Liver (tissue), 9 donors: ENCODE data around the gene TEDC1. TPM values are rescaled to one million over a fixed set of nuclear protein-coding genes. Genes with fewer than 3 reads are reported as not detected.
"Not testable (repeated sequence)": the region's sequence is repeated elsewhere in the genome, so short reads cannot be mapped to it uniquely, and the experiment has no call there.

ENCODE experiments used
- DNase-seq: peaks from one replicate; pipeline ENCODE4 v3.0.0-alpha.2; 2017; ENCODE audit warnings: low spot score
- H3K27ac ChIP-seq, 2 donors: one replicate each; pipeline ENCODE4 v1.7.0; 2013; ENCODE audit warnings: inconsistent platforms in 2 of 2, low read length in 2 of 2, control low read depth in 1 of 2, low read depth in 1 of 2, mild to moderate bottlenecking in 1 of 2
- H3K27me3 ChIP-seq, 4 donors: one replicate each; pipeline versions ENCODE4 v1.6.1 to v1.7.0; 2013; ENCODE audit warnings: low read length in 3 of 4, inconsistent platforms in 1 of 4, mild to moderate bottlenecking in 1 of 4, moderate library complexity in 1 of 4; ENCODE audit not compliant: control insufficient read depth in 4 of 4, insufficient read depth in 4 of 4
- H3K36me3 ChIP-seq, 4 donors: one replicate each; pipeline versions ENCODE4 v1.6.1 to v1.7.0; 2013; ENCODE audit warnings: low read length in 3 of 4, mild to moderate bottlenecking in 3 of 4, low read depth in 1 of 4, moderate library complexity in 1 of 4; ENCODE audit not compliant: control insufficient read depth in 4 of 4, insufficient read depth in 3 of 4
- H3K4me1 ChIP-seq, 4 donors: one replicate each; pipeline versions ENCODE4 v1.6.1 to v1.7.0; 2013; ENCODE audit warnings: low read length in 3 of 4, mild to moderate bottlenecking in 3 of 4, moderate library complexity in 1 of 4; ENCODE audit not compliant: control insufficient read depth in 4 of 4, insufficient read depth in 4 of 4
- H3K4me3 ChIP-seq, 3 donors: one replicate each; pipeline versions ENCODE4 v1.6.1 to v1.7.0; 2013; ENCODE audit warnings: low read length in 3 of 3, control low read depth in 1 of 3, low read depth in 1 of 3, mild to moderate bottlenecking in 1 of 3
- H3K9ac ChIP-seq, 2 donors: one replicate each; pipeline ENCODE4 v1.7.0; 2013; ENCODE audit warnings: low read length in 2 of 2, mild to moderate bottlenecking in 2 of 2, moderate library complexity in 2 of 2, control low read depth in 1 of 2, low read depth in 1 of 2
- H3K9me3 ChIP-seq, 4 donors: one replicate each; pipeline versions ENCODE4 v1.6.1 to v1.7.0; 2013; ENCODE audit warnings: low read length in 3 of 4; ENCODE audit not compliant: control insufficient read depth in 4 of 4
- EGR1 ChIP-seq, 2 donors: IDR thresholded peaks; 2 replicates each; pipeline ENCODE4 v1.6.1; 2016 to 2018; ENCODE audit warnings: antibody characterized with exemption in 2 of 2, low read depth in 2 of 2
- FOXA2 ChIP-seq: IDR thresholded peaks from 2 replicates; pipeline ENCODE4 v1.6.1; 2016; ENCODE audit warnings: antibody characterized with exemption
- HNF4A ChIP-seq, 2 donors: conservative IDR thresholded peaks; 2 replicates each; pipeline ENCODE4 v1.6.1; 2016; ENCODE audit warnings: antibody characterized with exemption in 2 of 2, mild to moderate bottlenecking in 2 of 2
- HNF4G ChIP-seq: IDR thresholded peaks from 2 replicates; pipeline ENCODE4 v1.6.1; 2016; ENCODE audit warnings: antibody characterized with exemption
- JUND ChIP-seq, 2 donors: IDR thresholded peaks; 2 replicates each; pipeline ENCODE4 v1.6.1; 2016; ENCODE audit warnings: antibody characterized with exemption in 2 of 2
- NR2F2 ChIP-seq: IDR thresholded peaks from 2 replicates; pipeline ENCODE4 v1.6.1; 2016; ENCODE audit warnings: antibody characterized with exemption
- RAD21 ChIP-seq, 2 donors: IDR thresholded peaks; 2 replicates each; pipeline ENCODE4 v1.6.1; 2016; ENCODE audit warnings: antibody characterized with exemption in 2 of 2, mild to moderate bottlenecking in 2 of 2
- RXRA ChIP-seq, 2 donors: IDR thresholded peaks; 2 replicates each; pipeline ENCODE4 v1.6.1; 2017 to 2018; ENCODE audit warnings: antibody characterized with exemption in 2 of 2, mild to moderate bottlenecking in 1 of 2
- TAF1 ChIP-seq: conservative IDR thresholded peaks from 2 replicates; pipeline ENCODE4 v1.6.1; 2016; ENCODE audit warnings: antibody characterized with exemption, mild to moderate bottlenecking
- YY1 ChIP-seq: IDR thresholded peaks from 2 replicates; pipeline ENCODE4 v1.6.1; 2016; ENCODE audit warnings: antibody characterized with exemption, mild to moderate bottlenecking
- WGBS: extraction: QIAGEN DNeasy Blood & Tissue Kit; methylation state at CpG from one replicate; pipeline ENCODE4 v1.1.7; 2013; 5-methylcytosine and 5-hydroxymethylcytosine counted together
- polyA plus RNA-seq, 2 donors: library from polyadenylated mRNA; stranded (reverse) in 1 of 2; unstranded in 1 of 2; fragments of 200-250 nt in 1 of 2; fragments of >200 nt in 1 of 2; fragmentation: Nextera tagmentation in 1 of 2; extraction: Ambion mirVana in 1 of 2; gene quantifications; one replicate each; pipeline versions ENCODE4 v1.2.1 to v1.2.3, GENCODE V29; 2013 to 2015
- total RNA-seq, 2 donors: library from RNA; depleted of rRNA; stranded (reverse); fragments of >200 nt; gene quantifications; one replicate each; pipeline ENCODE4 v1.2.3, GENCODE V29; 2014
- TF ChIP-seq, protein P1 (sequence below): IDR thresholded peaks from 2 replicates; pipeline ENCODE4 v1.6.1; 2016; ENCODE audit warnings: antibody characterized with exemption, mild to moderate bottlenecking
- TF ChIP-seq, protein P2 (sequence below): IDR thresholded peaks from 2 replicates; pipeline ENCODE4 v1.6.1; 2016; ENCODE audit warnings: antibody characterized with exemption
- TF ChIP-seq, protein P3 (sequence below): IDR thresholded peaks from 2 replicates; pipeline ENCODE4 v1.6.1; 2016; ENCODE audit warnings: antibody characterized with exemption
- TF ChIP-seq, protein P4 (sequence below): IDR thresholded peaks from 2 replicates; pipeline ENCODE4 v1.6.1; 2016; ENCODE audit warnings: antibody characterized with exemption
- TF ChIP-seq, protein P5 (sequence below): fragments of 150-350 bp; IDR thresholded peaks from 2 replicates; pipeline ENCODE4 v1.5.1; 2017; ENCODE audit warnings: improper control_type of control experiment, low read depth, low read length; ENCODE audit not compliant: missing input control
- donor health status: healthy.
- donor health status: healthy.
- donor health status: healthy.
- donor health status: healthy.
- donor health status: healthy.

The TEDC1 gene
- total and polyA plus RNA-seq, 4 donors, result 0.97 to 7.5 (median 3.2) TPM

DNA sequence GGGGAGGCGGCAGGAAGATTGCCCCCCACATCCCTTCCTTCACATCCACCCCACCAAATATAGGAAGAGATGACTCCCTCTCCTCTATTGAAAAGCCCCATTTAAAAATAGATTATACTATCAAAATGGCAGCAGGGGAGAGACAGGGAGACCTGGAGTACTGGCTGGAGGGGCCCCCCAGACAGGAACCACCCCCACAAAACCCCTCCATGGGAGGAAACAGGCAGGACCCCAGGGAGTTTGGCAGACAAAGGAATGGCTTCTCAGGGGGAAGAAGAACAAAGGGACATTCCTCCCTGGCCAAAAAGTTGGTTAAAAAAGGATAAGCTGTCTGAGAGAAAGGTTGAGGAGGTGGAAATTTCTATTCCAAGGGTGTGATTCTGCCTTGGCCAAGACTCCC lies 54.6 kb downstream of the TEDC1 start:
- not testable (repeated sequence) for H3K9ac ChIP-seq, H3K4me1 ChIP-seq, H3K9me3 ChIP-seq, H3K27ac ChIP-seq, H3K4me3 ChIP-seq, H3K27me3 ChIP-seq, DNase-seq, H3K36me3 ChIP-seq
- 49% methylated on average over 1 of the region's 1 CpG for WGBS

DNA sequence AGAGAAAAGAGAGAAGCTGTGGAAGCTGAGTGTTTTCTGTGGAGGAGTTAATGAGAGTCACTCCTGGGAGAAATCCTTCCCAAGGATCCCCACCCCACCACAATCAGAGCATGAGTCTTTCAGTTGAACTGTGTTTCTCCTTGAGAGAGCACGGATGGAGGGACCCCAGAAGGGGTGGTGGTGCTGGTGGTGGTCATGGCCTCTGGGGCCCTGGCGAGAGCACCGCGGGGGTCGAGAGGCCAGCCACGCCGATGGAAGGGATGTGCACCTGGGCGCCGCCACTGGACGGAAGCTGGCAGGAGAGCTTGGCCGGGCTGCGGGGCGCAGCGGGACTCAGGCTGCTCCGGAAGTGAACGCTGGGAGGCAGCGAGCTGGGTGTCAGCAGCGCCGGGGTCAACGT lies 55.4 kb downstream of the TEDC1 start:
- H3K4me3 ChIP-seq, H3K27ac ChIP-seq, H3K9ac ChIP-seq, H3K4me1 ChIP-seq, H3K27me3 ChIP-seq, H3K36me3 ChIP-seq, H3K9me3 ChIP-seq, DNase-seq: not testable (repeated sequence)
- WGBS, result 87% methylated on average over 9 of the region's 20 CpGs

DNA sequence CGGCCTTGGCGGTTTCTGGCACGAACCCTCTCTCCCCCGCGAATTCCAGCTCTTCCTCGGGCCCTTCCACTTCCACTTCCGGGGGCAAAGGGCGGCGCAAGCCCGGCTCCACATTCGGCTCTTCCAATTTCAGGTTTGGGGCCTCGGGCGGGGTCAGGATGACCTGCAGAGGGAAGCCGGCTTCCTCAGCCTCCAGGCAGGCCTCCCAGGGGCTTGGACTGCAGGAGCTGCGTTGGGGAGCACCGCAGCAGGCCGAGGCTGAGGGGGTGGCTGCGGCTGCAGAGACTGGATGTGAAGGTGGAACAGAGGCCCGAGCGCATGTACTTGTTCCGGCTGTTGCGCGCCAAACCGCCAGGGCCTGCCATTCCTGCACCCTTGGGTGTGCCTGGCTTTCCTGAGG lies 56.0 kb downstream of the TEDC1 start:
- H3K4me3 ChIP-seq, H3K4me1 ChIP-seq, H3K27ac ChIP-seq, H3K9me3 ChIP-seq, H3K27me3 ChIP-seq, H3K36me3 ChIP-seq, DNase-seq, H3K9ac ChIP-seq: not testable (repeated sequence)
- 93% methylated on average over 19 of the region's 24 CpGs for WGBS

DNA sequence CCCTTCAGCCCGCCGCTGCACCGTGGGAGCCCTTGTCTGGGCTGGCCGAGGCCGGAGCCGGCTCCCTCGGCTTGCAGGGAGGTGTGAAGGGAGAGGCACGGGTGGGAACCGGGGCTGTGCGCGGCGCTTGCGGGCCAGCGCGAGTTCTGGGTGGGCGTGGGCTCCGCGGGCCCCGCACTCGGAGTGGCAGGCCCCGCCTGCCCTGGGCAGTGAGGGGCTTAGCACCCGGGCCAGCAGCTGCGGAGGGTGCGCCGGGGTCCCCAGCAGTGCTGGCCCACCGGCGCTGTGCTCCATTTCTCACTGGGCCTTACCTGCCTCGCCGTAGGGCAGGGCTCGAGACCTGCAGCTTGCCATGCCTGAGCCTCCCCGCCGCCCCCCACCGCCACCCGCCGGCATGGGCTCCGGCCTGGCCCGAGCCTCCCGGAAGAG lies 56.7 kb downstream of the TEDC1 start:
- 95% methylated on average over 38 of the region's 38 CpGs for WGBS
- TF ChIP-seq JUND (IDR thresholded peaks at IDR 0.05) (no peak), HNF4A (conservative IDR thresholded peaks at IDR 0.05) (no peak), EGR1 (IDR thresholded peaks at IDR 0.05; ENCODE audit: low read depth in 2 of 2) (no peak), FOXA2 (no peak), RAD21 (IDR thresholded peaks at IDR 0.05) (no peak), TAF1 (no peak), HNF4G (no peak), YY1 (no peak), RXRA (IDR thresholded peaks at IDR 0.05) (no peak), NR2F2 (no peak)
- TF ChIP-seq, protein P1, sequence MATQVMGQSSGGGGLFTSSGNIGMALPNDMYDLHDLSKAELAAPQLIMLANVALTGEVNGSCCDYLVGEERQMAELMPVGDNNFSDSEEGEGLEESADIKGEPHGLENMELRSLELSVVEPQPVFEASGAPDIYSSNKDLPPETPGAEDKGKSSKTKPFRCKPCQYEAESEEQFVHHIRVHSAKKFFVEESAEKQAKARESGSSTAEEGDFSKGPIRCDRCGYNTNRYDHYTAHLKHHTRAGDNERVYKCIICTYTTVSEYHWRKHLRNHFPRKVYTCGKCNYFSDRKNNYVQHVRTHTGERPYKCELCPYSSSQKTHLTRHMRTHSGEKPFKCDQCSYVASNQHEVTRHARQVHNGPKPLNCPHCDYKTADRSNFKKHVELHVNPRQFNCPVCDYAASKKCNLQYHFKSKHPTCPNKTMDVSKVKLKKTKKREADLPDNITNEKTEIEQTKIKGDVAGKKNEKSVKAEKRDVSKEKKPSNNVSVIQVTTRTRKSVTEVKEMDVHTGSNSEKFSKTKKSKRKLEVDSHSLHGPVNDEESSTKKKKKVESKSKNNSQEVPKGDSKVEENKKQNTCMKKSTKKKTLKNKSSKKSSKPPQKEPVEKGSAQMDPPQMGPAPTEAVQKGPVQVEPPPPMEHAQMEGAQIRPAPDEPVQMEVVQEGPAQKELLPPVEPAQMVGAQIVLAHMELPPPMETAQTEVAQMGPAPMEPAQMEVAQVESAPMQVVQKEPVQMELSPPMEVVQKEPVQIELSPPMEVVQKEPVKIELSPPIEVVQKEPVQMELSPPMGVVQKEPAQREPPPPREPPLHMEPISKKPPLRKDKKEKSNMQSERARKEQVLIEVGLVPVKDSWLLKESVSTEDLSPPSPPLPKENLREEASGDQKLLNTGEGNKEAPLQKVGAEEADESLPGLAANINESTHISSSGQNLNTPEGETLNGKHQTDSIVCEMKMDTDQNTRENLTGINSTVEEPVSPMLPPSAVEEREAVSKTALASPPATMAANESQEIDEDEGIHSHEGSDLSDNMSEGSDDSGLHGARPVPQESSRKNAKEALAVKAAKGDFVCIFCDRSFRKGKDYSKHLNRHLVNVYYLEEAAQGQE, result no peak
- TF ChIP-seq, protein P2, sequence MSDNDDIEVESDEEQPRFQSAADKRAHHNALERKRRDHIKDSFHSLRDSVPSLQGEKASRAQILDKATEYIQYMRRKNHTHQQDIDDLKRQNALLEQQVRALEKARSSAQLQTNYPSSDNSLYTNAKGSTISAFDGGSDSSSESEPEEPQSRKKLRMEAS, result no peak
- TF ChIP-seq, protein P3, sequence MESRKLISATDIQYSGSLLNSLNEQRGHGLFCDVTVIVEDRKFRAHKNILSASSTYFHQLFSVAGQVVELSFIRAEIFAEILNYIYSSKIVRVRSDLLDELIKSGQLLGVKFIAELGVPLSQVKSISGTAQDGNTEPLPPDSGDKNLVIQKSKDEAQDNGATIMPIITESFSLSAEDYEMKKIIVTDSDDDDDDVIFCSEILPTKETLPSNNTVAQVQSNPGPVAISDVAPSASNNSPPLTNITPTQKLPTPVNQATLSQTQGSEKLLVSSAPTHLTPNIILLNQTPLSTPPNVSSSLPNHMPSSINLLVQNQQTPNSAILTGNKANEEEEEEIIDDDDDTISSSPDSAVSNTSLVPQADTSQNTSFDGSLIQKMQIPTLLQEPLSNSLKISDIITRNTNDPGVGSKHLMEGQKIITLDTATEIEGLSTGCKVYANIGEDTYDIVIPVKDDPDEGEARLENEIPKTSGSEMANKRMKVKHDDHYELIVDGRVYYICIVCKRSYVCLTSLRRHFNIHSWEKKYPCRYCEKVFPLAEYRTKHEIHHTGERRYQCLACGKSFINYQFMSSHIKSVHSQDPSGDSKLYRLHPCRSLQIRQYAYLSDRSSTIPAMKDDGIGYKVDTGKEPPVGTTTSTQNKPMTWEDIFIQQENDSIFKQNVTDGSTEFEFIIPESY, result no peak
- TF ChIP-seq, protein P4, sequence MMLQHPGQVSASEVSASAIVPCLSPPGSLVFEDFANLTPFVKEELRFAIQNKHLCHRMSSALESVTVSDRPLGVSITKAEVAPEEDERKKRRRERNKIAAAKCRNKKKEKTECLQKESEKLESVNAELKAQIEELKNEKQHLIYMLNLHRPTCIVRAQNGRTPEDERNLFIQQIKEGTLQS, result no peak
- TF ChIP-seq, protein P5, sequence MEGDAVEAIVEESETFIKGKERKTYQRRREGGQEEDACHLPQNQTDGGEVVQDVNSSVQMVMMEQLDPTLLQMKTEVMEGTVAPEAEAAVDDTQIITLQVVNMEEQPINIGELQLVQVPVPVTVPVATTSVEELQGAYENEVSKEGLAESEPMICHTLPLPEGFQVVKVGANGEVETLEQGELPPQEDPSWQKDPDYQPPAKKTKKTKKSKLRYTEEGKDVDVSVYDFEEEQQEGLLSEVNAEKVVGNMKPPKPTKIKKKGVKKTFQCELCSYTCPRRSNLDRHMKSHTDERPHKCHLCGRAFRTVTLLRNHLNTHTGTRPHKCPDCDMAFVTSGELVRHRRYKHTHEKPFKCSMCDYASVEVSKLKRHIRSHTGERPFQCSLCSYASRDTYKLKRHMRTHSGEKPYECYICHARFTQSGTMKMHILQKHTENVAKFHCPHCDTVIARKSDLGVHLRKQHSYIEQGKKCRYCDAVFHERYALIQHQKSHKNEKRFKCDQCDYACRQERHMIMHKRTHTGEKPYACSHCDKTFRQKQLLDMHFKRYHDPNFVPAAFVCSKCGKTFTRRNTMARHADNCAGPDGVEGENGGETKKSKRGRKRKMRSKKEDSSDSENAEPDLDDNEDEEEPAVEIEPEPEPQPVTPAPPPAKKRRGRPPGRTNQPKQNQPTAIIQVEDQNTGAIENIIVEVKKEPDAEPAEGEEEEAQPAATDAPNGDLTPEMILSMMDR, result no peak
- H3K27ac ChIP-seq, result no peak overlapping the region

More for the DNA sequence above, 56.7 kb downstream of the TEDC1 start:
- H3K9ac ChIP-seq, result no peak overlapping the region
- peaks cover 0 to 4% (median under 1%) of the 10 kb centered on the region in 4 donors for H3K9me3 ChIP-seq
- H3K4me1 ChIP-seq, result no peaks in the 10 kb centered on the region
- DNase-seq, result no peak
- peaks cover 0 to 3% (median 0%) of the 10 kb centered on the region in 4 donors for H3K27me3 ChIP-seq
- H3K36me3 ChIP-seq, result no peaks in the 10 kb centered on the region
- no peak overlapping the region for H3K4me3 ChIP-seq
